Measurements from ENCODE around the gene CD82. TPM values are rescaled to one million over a fixed set of nuclear protein-coding genes. Genes with fewer than 3 reads are reported as not detected.

Gene CD82
- total RNA-seq, 1 experiment from 2014 or later: 4.5 TPM

DNA sequence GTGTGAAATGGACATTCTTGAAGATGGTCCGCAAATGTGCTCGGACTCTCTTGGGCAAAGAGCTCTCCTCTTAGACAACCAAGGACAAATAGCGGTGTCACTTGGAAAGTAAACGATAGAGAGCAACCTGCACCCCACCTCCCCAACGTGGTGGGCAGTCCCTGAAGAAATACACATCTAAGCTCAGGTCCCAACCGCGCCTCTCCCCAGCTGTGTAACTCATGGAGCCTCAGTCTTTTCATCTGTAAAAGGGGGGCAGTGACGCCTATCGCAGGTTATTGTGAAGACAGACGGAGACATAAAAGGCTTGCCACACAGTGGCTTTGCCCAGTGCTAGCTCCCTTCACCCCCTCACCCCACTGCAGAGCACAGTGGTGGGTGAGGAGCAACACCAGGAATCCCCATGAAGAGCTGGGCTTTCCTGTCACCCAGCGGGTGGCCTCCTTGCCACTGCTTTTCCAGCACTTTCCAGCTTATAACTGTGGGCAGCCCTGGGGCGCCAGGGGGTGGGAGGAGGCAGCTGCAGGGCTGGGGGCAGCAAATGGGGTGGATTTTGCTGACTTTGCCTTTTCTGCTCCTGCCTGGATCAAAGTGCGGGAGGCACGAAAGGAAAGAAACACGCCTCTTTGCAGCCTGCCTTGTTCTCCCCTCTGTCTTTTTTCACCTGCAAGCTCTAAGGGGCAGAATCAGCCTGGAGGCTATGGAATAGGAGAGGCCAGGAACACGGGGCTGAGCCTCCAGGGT lies 87.6 kb downstream of the CD82 start:
- Histone ChIP-seq H3K9me3 (ENCODE audit: control insufficient read depth, low read depth, low read length) (no peaks in the 10 kb centered on the region), H3K27ac (ENCODE audit: insufficient read length, low read depth, low read length) (no peak overlapping the region), H3K18ac (ENCODE audit: insufficient read length, low read depth, low read length) (no peak overlapping the region), H4K91ac (ENCODE audit: insufficient read length, low read depth, low read length) (no peak overlapping the region), H4K8ac (replicated peaks; ENCODE audit: insufficient read length, low read depth, low read length) (no peak overlapping the region), H2BK120ac (ENCODE audit: low read depth, low read length, poor library complexity, severe bottlenecking) (no peak overlapping the region), H4K20me1 (ENCODE audit: control insufficient read depth, insufficient read depth, insufficient read length) (no peaks in the 10 kb centered on the region), H3K23me2 (ENCODE audit: insufficient read length, low read depth, low read length, poor library complexity, severe bottlenecking) (no peaks in the 10 kb centered on the region), H2BK12ac (ENCODE audit: insufficient read length, low read depth, low read length) (no peak overlapping the region), H4K5ac (ENCODE audit: insufficient read length, low read depth, low read length) (no peak overlapping the region), H3K79me1 (ENCODE audit: insufficient read depth, low read depth, low read length, poor library complexity, severe bottlenecking) (no peaks in the 10 kb centered on the region), H2BK5ac (ENCODE audit: insufficient read length, low read length) (no peak overlapping the region), H2BK15ac (ENCODE audit: low read depth, low read length) (no peak overlapping the region), H3K9ac (ENCODE audit: extremely low read depth, insufficient read length, low read length) (no peak overlapping the region), H2AK5ac (ENCODE audit: insufficient read length, low read length) (no peak overlapping the region), H3K56ac (ENCODE audit: insufficient read length, low read depth, low read length) (no peak overlapping the region), H3K27me3 (ENCODE audit: insufficient read depth, low read length) (no peaks in the 10 kb centered on the region), H3K4me1 (ENCODE audit: insufficient read depth, low read length) (no peaks in the 10 kb centered on the region), H3K23ac (ENCODE audit: insufficient read length, low read depth, low read length) (no peak overlapping the region), H2AFZ (ENCODE audit: low read length) (no peak overlapping the region), H3K4me2 (ENCODE audit: insufficient read depth, insufficient read length, low read length) (no peak overlapping the region), H2BK20ac (ENCODE audit: low read depth, low read length, poor library complexity, severe bottlenecking) (no peak overlapping the region), H3K79me2 (ENCODE audit: insufficient read depth, low read length) (no peaks in the 10 kb centered on the region), H3T11ph (ENCODE audit: low read length) (no peak overlapping the region), H3K14ac (ENCODE audit: insufficient read depth, low read length) (no peak overlapping the region), H3K4ac (ENCODE audit: low read depth, low read length) (no peak overlapping the region)
- TF ChIP-seq, protein P1, sequence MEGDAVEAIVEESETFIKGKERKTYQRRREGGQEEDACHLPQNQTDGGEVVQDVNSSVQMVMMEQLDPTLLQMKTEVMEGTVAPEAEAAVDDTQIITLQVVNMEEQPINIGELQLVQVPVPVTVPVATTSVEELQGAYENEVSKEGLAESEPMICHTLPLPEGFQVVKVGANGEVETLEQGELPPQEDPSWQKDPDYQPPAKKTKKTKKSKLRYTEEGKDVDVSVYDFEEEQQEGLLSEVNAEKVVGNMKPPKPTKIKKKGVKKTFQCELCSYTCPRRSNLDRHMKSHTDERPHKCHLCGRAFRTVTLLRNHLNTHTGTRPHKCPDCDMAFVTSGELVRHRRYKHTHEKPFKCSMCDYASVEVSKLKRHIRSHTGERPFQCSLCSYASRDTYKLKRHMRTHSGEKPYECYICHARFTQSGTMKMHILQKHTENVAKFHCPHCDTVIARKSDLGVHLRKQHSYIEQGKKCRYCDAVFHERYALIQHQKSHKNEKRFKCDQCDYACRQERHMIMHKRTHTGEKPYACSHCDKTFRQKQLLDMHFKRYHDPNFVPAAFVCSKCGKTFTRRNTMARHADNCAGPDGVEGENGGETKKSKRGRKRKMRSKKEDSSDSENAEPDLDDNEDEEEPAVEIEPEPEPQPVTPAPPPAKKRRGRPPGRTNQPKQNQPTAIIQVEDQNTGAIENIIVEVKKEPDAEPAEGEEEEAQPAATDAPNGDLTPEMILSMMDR (conservative IDR thresholded peaks at IDR 0.05): no peak
- DNase-seq: no peak
- Mint-ChIP-seq H3K9me3 (no peaks in the 10 kb centered on the region), H3K27ac (no peak overlapping the region), H3K4me1 (peaks cover 5 to 13% of the 10 kb centered on the region in 2 experiments; a peak in 3 of 4 replicates), H3K4me3 (no peak overlapping the region), H3K36me3 (ENCODE audit: insufficient read depth in 1 of 3, low read depth in 3 of 3) (no peaks in the 10 kb centered on the region), H3K27me3 (ENCODE audit: low read depth) (peaks cover 11% of the 10 kb centered on the region)
- whole genome bisulfite sequencing (ENCODE audit: extremely low coverage, insufficient read length, low lambda C conversion rate): no CpG with 5 or more reads among the region's 16 CpGs
